GM19351 (cell line): ENCODE data around the gene PLAC1.
A peak's percentile ranks its signal among the peaks of the same experiment; 100 is the strongest.

Source experiments
- ATAC-seq: cut with Tn5 transposase; IDR thresholded peaks from one replicate; pipeline ENCODE4 v1.9.1; 2021; ENCODE audit warnings: mild to moderate bottlenecking, moderate library complexity; ENCODE audit not compliant: unreplicated experiment

Gene PLAC1

GRCh38 chrX:134632355-134632754, 25.9 kb downstream of the PLAC1 start:
- no peak for ATAC-seq

- ATAC-seq: no peak
Observed at GRCh38 chrX:134631426-134632346, 26.6 kb downstream of the PLAC1 start.

- no peak for ATAC-seq
Observed at GRCh38 chrX:134628663-134629062, 29.6 kb downstream of the PLAC1 start.

GRCh38 chrX:134626434-134626833, 31.8 kb downstream of the PLAC1 start:
- ATAC-seq: no peak

- ATAC-seq: no peak
Observed at GRCh38 chrX:134625315-134625718, 33.0 kb downstream of the PLAC1 start.

DNA sequence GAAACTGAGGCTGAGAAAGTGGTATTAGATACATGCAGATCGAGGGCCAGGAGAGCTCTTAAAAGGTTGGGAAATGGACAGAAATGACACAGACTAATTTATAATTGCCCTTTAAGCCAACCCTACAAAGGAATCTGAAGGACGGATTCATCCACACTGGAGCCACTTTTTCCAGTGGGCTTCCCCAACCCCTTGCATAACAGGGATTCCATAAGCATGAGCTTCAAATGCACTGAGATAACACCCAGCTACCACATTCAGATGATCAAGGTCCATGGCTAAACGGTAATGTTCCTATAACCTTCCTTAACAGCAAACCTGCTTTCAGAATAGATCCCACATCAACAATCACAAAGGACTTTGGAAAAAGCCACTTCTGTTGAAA, 34.2 kb downstream of the PLAC1 start:
- ATAC-seq: no peak

DNA sequence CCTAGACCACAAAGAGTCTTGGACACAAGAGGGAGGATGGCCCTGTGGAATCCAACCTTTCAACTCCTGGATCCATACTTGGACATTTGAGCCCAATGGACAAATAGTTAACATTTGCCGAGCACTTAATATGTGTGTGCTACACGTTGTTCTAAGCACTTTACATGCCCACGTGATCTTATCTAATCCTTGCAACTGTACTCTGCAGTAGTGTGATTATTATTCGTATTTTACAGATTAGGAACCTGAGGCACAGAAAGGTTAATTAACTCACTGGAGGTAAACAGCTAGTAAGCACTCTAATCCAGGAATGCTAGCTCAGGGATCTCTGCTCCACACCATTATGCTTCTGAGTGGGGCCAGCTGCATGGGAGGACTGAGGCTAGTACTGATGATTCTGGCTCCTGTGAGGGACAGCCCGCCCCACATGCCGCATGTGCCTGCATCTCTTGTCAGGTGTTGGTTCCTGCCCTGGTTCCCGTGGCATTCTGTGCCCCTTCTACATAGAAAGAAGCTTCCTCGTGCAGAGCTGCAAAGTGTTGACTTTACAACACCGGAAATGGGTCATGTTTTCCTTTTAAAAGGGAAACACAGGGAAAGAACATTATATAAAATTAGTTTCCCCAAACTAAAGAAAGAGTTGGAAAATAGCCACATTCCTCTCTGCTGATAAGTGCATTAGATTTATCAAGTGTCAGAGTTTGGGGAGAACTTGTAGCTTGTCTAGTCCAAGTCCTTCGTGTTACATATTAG, 34.8 kb downstream of the PLAC1 start:
- no peak for ATAC-seq

GRCh38 chrX:134622813-134623185, 35.5 kb downstream of the PLAC1 start:
- no peak for ATAC-seq

- ATAC-seq: peak; percentile 96
Observed at GRCh38 chrX:134622056-134622812, 36.0 kb downstream of the PLAC1 start.

DNA sequence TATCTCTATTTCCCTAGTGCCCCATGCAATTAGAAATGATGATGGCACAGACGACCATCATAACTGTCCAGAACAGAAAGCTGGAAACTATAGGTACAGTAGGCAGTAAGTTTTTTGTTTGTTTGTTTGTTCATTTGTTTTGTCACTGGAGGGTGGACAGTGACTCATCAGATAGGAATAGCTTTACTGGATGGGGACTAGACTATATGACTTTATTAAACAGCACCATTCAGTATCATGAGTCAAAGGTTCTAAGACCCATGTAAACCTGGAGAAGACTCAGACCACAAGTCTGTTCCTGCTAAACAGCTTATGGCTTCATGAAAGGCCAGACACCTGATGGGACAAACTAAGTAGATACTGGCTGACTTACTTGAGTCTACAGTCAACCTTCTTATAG, 38.4 kb downstream of the PLAC1 start:
- ATAC-seq: no peak

GRCh38 chrX:134613396-134613795, 44.9 kb downstream of the PLAC1 start:
- ATAC-seq: no peak

DNA sequence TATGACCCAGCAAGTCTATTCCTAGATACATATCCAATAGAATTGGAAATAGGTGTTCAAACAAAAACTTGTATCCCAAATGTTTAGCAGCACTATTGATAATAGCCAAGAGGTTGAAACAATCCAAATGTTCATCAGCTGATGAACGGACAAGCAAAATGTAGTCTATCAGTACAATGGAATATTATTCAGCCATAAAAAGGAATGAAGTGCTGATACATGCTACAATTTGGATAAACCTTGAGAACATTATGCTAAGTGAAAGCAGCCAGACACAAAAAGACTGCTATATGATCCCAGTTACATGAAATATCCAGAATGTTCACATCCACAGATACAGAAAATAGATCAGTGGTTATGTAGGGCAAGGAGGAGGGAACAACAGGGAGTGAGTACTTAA, 50.1 kb downstream of the PLAC1 start:
- no peak for ATAC-seq

DNA sequence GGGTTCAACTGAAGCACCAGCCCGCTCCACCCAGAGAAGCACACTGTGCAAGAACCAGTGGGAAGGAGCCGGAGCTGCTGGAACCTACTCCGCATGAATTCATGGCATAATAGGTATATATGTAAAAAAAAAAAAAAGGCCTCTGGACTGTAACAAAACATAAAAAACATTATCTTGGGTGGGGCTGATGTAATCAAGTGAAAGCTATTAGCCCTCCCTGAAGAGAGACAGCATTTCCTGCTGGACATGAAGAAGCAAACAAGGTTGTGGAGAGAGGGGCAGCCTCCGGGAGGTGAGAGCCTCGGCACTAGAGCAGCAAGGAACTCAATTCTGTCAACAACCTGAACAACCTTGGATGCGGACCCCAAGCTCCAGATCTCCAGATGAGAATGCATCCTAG, 50.7 kb downstream of the PLAC1 start:
- no peak for ATAC-seq

DNA sequence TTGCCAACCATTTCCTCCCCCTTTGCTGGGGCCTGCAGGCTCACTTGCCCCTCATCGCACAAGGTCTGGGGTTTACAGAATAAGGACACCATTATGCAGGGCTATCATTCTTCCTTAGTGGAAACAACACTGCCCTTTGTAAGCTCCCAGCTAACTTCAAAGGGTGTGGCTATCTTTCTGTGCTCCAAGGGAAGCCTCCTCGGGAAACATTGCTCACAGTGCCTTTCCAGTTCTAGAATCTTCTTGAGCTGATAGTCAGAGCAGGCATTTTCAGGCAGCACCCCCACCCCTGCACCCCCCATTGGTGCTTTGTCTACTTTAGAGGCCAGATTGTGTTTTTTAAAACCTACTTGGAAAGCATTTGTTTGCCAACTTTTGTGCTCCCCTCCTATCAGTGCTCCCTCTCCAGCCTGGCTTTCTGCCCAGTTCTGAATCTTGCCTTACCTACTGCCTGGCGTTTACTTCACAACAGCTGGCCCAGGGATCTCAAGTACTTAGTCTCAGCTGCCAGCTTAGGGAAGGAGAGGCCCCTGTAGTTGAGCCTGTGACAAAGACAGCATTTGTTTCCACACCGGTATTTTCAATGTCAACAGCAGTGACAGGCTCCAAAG, 53.5 kb downstream of the PLAC1 start:
- ATAC-seq: no peak

DNA sequence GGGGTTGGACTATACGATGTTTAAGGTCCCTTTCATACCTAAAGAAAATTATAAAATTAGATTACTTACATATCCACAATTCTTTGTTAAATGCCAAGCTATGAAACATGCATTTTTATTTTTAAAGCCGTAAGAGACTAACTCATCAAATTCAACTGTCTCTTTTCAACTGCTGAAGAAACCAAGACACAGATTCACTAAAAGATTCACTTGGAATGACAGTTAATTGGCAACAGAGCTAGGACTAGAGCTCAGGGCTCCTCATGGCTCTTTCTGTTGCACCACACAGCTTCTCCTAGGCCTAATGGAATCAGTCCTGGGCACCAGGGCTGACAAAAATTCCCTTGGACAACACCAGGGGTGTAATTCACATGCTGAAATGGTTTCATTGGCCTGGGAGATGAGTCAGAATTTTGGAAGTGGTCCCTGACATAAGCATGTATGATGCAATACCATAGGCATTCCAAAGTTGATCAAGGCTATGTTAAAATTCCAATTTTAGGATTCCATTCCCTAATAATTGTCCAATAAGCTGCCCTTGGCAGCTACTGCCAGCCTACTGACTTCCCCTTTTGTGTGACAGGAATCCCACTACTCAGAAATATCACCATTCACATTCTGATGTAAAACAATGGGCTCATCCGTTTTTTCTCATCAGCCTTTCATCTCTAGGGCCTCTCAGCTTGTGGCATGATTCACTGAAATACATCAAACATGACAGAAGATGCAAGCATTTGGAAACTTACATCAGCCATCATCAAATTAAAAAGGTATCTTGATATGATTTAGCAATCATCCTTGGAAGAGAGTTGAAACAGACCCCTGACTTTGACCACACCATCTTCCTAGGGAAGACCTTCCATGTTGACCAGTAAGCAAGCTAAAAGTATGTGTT, 54.2 kb downstream of the PLAC1 start:
- ATAC-seq: no peak

DNA sequence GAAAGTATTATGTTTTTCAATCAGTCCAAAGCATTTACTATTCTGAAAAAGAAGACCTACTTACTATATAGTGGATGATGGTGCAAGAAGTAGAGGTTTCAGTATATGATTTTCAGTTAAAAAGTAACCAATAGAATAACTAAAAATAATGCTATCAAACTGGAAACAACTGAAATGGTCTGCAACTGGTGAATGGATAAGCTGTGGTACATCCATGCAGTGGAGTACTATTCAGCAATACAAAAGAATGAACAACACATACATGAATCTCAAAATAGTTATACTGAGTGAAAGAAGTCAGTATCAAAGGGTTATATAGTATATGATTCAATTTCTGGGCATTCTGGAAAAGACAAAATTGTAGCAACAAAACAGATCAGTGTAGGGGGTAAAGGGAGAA, 55.9 kb downstream of the PLAC1 start:
- ATAC-seq: no peak

DNA sequence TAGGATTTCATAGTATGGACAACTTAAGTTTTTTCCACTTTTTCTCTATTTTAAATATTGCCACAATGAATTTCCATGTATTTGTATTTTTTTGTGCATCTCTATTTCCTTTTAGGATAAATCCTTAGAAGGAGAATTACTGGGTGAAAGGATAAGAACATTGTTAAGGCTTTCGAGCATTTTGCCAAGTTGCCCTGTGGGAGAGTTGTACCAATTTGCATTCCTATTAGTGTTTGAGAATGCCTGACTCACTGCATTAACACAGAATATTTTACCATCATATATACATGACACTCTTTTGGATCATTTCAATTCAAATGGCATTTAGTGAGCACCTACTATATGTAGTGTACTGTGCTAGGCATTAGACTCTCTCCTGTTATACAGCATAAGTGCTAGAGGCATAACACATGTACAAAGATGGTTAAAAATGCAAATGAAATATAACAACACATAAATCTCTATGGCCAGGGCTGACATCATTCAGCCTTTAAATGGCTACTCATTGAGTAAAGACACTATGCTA, 57.0 kb downstream of the PLAC1 start:
- ATAC-seq: no peak

DNA sequence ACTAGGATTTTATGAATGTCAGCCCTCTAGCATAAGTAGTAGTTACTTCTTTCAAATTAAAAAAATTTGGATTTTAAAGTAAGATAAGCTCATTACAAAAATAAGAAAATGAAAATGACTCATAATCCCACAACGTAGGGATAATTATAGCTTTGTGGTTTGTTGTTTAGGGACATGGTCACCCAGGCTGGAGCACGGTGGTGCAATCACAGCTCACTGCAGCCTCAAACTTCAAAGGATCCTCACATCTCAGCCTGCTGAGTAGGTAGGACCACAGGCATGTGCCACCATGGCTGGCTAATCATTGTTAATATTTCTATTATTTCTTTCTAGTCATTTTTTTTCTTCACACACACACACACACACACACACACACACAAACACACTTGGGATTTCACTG, 57.6 kb downstream of the PLAC1 start:
- ATAC-seq: no peak

- peak; percentile 62 for ATAC-seq
Observed at GRCh38 chrX:134599184-134599914, 58.9 kb downstream of the PLAC1 start.
